ENCODE data around the gene ADD1.

The ADD1 gene

DNA sequence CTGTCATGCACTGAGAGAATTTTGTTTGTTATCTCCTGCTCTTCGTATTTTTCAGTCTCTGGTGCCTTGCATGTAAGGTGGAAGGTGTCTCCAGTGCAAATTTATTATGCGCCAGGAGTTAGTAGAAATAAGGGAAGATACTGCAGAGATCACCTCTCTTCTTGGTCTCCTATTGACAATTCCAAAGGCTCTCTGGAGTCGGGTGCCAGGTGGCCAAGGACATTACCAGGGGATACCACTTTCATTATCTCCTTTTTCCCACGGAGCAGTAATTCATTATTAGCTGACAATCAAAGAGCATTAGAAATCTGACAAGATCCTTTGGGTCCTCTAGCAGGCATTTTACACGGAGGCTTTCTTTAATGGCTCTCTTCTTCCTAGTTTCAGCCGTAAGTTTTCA lies 26.0 kb downstream of the ADD1 start:
- in situ Hi-C loops (cut with HindIII; ENCODE audit: low sequenced_read_pairs): no loop called here
- TF ChIP-seq, protein P1, sequence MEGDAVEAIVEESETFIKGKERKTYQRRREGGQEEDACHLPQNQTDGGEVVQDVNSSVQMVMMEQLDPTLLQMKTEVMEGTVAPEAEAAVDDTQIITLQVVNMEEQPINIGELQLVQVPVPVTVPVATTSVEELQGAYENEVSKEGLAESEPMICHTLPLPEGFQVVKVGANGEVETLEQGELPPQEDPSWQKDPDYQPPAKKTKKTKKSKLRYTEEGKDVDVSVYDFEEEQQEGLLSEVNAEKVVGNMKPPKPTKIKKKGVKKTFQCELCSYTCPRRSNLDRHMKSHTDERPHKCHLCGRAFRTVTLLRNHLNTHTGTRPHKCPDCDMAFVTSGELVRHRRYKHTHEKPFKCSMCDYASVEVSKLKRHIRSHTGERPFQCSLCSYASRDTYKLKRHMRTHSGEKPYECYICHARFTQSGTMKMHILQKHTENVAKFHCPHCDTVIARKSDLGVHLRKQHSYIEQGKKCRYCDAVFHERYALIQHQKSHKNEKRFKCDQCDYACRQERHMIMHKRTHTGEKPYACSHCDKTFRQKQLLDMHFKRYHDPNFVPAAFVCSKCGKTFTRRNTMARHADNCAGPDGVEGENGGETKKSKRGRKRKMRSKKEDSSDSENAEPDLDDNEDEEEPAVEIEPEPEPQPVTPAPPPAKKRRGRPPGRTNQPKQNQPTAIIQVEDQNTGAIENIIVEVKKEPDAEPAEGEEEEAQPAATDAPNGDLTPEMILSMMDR (IDR thresholded peaks at IDR 0.05; ENCODE audit: low read depth, low read length): no peak
- no peak for DNase-seq (ENCODE audit: low read depth, low spot score)
- no peak overlapping the region for H3K4me3 ChIP-seq (ENCODE audit: low read depth, low read length)

DNA sequence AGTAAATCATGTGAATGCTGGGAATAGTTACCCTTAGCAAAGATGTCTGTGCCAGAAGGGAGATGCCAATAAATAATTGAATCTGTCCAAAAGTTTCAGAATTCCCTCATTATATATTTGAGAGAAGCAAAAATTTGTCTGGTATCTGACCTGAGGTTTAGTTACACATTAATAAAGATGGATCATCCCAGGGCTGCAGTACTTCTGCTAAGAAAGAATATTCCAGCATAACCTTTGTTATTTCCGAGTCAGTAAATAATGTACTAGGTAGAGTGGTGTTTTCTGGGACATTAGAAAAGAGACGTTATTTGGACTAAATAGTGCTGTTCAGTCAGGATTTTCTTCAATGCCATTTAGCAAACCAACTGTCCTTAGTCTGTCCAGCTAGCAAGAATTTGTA lies 26.4 kb downstream of the ADD1 start:
- TF ChIP-seq, protein P1 (IDR thresholded peaks at IDR 0.05; ENCODE audit: low read depth, low read length): no peak
- in situ Hi-C loops (cut with HindIII; ENCODE audit: low sequenced_read_pairs): no loop called here
- H3K4me3 ChIP-seq (ENCODE audit: low read depth, low read length): no peak overlapping the region
- DNase-seq (ENCODE audit: low read depth, low spot score): no peak

DNA sequence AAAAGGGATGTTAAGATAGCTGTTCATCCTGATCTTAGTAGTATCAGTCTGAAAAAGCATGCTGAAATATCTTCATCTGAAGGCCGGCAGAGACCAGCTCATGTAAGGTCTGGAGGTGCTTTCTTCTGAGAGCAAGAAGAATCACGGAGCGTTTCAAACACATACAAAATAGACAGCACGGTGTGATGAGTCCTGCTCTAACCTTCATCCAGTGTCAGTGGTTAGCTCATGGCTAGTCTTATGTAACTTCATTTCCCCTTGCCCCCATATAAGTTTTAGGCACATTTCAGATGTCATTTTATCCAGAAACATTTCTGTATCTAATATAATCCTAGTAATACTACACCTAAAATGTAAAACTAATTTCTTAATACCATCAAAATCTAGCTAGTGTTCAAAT lies 27.8 kb downstream of the ADD1 start:
- TF ChIP-seq, protein P1 (IDR thresholded peaks at IDR 0.05; ENCODE audit: low read depth, low read length): no peak
- DNase-seq (ENCODE audit: low read depth, low spot score): no peak
- in situ Hi-C loops (cut with HindIII; ENCODE audit: low sequenced_read_pairs): no loop called here
- H3K4me3 ChIP-seq (ENCODE audit: low read depth, low read length): no peak overlapping the region

DNA sequence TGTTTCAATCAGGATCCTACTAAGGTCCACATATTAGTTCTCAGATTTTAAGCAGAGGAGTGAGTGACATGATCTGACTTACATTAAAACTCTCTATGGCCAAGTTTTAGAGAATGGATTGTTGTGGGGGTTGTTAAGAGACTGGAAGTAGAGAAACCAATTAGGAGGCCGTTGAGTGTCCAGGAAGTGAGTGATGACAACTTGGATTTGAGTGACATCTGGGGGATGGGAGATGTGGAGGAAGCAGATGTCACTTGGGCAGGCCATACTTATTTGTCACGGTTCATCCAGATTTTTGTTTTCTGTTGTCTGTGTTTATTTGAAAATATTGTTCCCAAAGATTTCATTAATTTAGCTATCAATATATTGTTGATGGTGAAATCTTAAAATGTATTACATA lies 28.3 kb downstream of the ADD1 start:
- TF ChIP-seq, protein P1 (IDR thresholded peaks at IDR 0.05; ENCODE audit: low read depth, low read length): no peak
- no peak for DNase-seq (ENCODE audit: low read depth, low spot score)
- in situ Hi-C loops (cut with HindIII; ENCODE audit: low sequenced_read_pairs): no loop called here

DNA sequence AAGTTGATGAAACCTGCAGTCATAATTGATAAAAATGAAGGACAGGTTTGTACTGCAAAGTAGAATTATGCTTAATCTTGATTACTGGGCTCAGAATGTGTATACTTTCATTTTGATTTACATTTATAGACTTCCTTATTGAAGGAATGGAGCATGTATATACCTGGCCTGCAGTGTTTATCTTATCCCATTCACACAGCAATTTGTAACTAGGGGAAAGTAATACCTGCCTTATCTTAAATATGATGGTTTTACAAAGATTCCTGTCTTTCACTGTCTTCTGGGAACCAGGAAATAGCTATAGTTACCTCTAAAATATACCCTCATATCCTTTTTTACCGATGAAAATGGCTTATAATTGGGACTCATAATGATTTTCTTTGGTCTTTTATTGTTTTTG lies 29.7 kb downstream of the ADD1 start:
- TF ChIP-seq, protein P1 (IDR thresholded peaks at IDR 0.05; ENCODE audit: low read depth, low read length): no peak

More for the DNA sequence above, 28.3 kb downstream of the ADD1 start:
- no peak overlapping the region for H3K4me3 ChIP-seq (ENCODE audit: low read depth, low read length)

DNA sequence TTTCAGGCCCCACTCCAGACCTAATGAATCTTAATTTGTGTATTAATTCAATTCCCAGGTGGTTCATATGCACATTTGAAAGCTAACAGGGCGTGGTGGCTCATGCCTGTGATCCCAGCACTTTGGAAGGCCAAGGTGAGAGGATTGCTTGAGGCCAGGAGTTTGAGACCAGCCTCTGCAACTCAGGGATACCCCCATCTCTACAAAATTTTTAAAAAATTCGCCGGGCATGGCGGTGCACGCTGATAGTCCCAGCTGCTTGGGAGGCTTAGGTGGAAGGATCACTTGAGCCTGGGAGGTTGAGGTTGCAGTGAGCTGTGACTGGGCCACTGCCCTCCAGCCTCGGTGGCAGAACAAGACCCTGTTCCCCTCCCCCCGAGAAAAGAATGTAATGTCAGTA lies 31.2 kb downstream of the ADD1 start:
- no peak overlapping the region for H3K4me3 ChIP-seq (ENCODE audit: low read depth, low read length)
- no peak for DNase-seq (ENCODE audit: low read depth, low spot score)
- in situ Hi-C loops (cut with HindIII; ENCODE audit: low sequenced_read_pairs): no loop called here
- TF ChIP-seq, protein P1 (IDR thresholded peaks at IDR 0.05; ENCODE audit: low read depth, low read length): no peak

More for the DNA sequence above, 29.7 kb downstream of the ADD1 start:
- in situ Hi-C loops (cut with HindIII; ENCODE audit: low sequenced_read_pairs): no loop called here
- no peak for DNase-seq (ENCODE audit: low read depth, low spot score)
- no peak overlapping the region for H3K4me3 ChIP-seq (ENCODE audit: low read depth, low read length)

DNA sequence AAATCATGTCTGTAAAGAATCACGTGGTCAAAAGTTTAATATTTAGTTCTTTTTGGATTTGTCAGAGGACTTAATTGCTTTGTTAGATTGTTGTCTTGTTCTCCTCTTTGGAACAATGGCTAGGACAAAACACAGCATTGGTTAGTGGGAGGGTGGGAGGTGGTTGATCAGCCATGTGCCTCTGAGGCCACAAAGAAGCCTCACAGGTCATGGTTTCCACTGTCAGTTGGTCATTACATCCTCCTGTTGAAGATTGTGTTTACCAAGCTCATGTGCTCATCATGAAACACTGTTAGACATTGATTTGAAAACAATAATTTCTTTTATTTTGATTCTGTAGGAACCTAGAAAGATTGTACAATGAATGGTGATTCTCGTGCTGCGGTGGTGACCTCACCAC lies 31.9 kb downstream of the ADD1 start:
- TF ChIP-seq, protein P1 (IDR thresholded peaks at IDR 0.05; ENCODE audit: low read depth, low read length): no peak

More for the DNA sequence above, 31.9 kb downstream of the ADD1 start:
- DNase-seq (ENCODE audit: low read depth, low spot score): no peak
- no peak overlapping the region for H3K4me3 ChIP-seq (ENCODE audit: low read depth, low read length)
- in situ Hi-C loops (cut with HindIII; ENCODE audit: low sequenced_read_pairs): no loop called here

All from astrocyte of the spinal cord (primary cell).